HG03045 (cell line): ENCODE measurements around the gene BAZ1B.
"Not testable (repeated sequence)": the region's sequence is repeated elsewhere in the genome, so short reads cannot be mapped to it uniquely, and the experiment has no call there.

ENCODE experiments used
- ATAC-seq: cut with Tn5 transposase; IDR thresholded peaks from one replicate; pipeline ENCODE4 v1.9.1; 2021; ENCODE audit warnings: mild to moderate bottlenecking, moderate library complexity; ENCODE audit not compliant: unreplicated experiment

The BAZ1B gene

GRCh38 chr7:73504017-73504416 is 18.1 kb downstream of the BAZ1B start:
- ATAC-seq: no peak

- no peak for ATAC-seq
These were observed 18.9 kb downstream of the BAZ1B start for GRCh38 chr7:73503229-73503628.

- no peak for ATAC-seq
These were observed 25.5 kb downstream of the BAZ1B start for GRCh38 chr7:73496626-73497025.

- ATAC-seq: not testable (repeated sequence)
These were observed 26.6 kb downstream of the BAZ1B start for GRCh38 chr7:73495507-73495906.

- no peak for ATAC-seq
These were observed 32.1 kb downstream of the BAZ1B start for GRCh38 chr7:73489976-73490375.

- ATAC-seq: no peak
These were observed 34.6 kb downstream of the BAZ1B start for GRCh38 chr7:73487486-73487885.

- ATAC-seq: no peak
These were observed 38.9 kb downstream of the BAZ1B start for GRCh38 chr7:73483171-73483570.

- no peak for ATAC-seq
These were observed 39.3 kb downstream of the BAZ1B start for GRCh38 chr7:73482746-73483145.

GRCh38 chr7:73481521-73481920 is 40.6 kb downstream of the BAZ1B start:
- ATAC-seq: not testable (repeated sequence)

GRCh38 chr7:73478549-73478948 is 43.5 kb downstream of the BAZ1B start:
- ATAC-seq: no peak

GRCh38 chr7:73477376-73477775 is 44.7 kb downstream of the BAZ1B start:
- ATAC-seq: no peak

- no peak for ATAC-seq
These were observed 51.9 kb downstream of the BAZ1B start for GRCh38 chr7:73470208-73470607.

- not testable (repeated sequence) for ATAC-seq
These were observed 55.0 kb downstream of the BAZ1B start for GRCh38 chr7:73467046-73467445.

- no peak for ATAC-seq
These were observed 56.0 kb downstream of the BAZ1B start for GRCh38 chr7:73466112-73466511.

- ATAC-seq: no peak
These were observed 58.1 kb downstream of the BAZ1B start for GRCh38 chr7:73463966-73464365.

GRCh38 chr7:73463260-73463659 is 58.8 kb downstream of the BAZ1B start:
- ATAC-seq: no peak

- no peak for ATAC-seq
These were observed 60.3 kb downstream of the BAZ1B start for GRCh38 chr7:73461782-73462285.

- no peak for ATAC-seq
These were observed 67.7 kb downstream of the BAZ1B start for GRCh38 chr7:73454424-73454823.

GRCh38 chr7:73452999-73453635 is 69.0 kb downstream of the BAZ1B start:
- ATAC-seq: no peak

GRCh38 chr7:73451780-73452398 is 70.2 kb downstream of the BAZ1B start:
- no peak for ATAC-seq

- ATAC-seq: no peak
These were observed 72.7 kb downstream of the BAZ1B start for GRCh38 chr7:73449422-73449821.

- ATAC-seq: no peak
These were observed 73.5 kb downstream of the BAZ1B start for GRCh38 chr7:73448609-73449008.
